Neuron (in vitro differentiated cells): Measurements from ENCODE around the gene APC2.
"Not testable (repeated sequence)": the region's sequence is repeated elsewhere in the genome, so short reads cannot be mapped to it uniquely, and the experiment has no call there.

ENCODE experiments used
- H2AFZ ChIP-seq: one replicate; pipeline ENCODE4 v1.6.1; 2013; ENCODE audit warnings: low read depth, mild to moderate bottlenecking, inconsistent platforms, low read length, moderate library complexity
- H3K27me3 ChIP-seq: one replicate; pipeline ENCODE4 v1.6.1; 2013; ENCODE audit warnings: low read length; ENCODE audit not compliant: insufficient read depth
- H3K36me3 ChIP-seq: one replicate; pipeline ENCODE4 v1.6.1; 2013; ENCODE audit warnings: low read length; ENCODE audit not compliant: insufficient read depth
- H3K4me1 ChIP-seq: one replicate; pipeline ENCODE4 v1.6.1; 2013; ENCODE audit warnings: low read length; ENCODE audit not compliant: insufficient read depth
- H3K4me3 ChIP-seq: 2 replicates; pipeline ENCODE4 v1.5.1; 2013; ENCODE audit warnings: mild to moderate bottlenecking, low read length, moderate library complexity
- H3K9me3 ChIP-seq: one replicate; pipeline ENCODE4 v1.6.1; 2013; ENCODE audit warnings: low read length

Gene APC2

DNA sequence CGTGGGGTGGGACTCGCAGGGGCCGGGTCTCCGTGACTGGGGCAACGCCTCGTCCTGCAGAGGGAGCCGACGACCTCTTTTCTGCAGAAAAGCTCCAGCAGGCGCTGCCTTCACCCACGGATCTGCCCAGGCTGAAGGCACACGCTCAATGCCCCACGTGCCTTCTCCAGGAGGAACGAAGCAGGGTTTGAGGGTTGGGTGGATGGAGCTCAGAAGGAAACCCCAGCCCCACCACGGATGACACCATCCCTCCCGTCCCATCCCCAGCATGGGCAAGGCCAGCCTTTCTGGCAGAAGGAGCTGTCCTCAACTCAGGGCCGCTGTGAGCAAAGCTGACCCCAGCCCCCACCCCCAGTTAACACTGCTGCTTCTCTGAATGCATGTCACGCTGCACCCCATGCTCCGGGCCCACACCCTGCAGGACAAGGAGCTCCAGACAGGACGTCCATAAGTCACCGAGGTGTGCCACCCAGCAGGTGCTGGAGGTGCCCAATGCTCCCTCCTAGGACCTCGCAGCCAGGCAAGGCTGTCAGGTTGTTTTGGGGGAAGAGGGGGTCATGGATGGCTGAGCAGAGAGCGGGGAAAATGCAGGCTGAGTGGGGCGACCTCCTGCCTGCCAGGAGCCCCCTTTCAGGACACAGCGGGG lies 21.7 kb downstream of the APC2 start:
- Histone ChIP-seq H3K4me1 (peaks cover 6% of the 10 kb centered on the region), H3K36me3 (peaks cover 47% of the 10 kb centered on the region), H3K9me3 (no peaks in the 10 kb centered on the region), H2AFZ (no peak overlapping the region), H3K4me3 (no peak overlapping the region), H3K27me3 (no peaks in the 10 kb centered on the region)

DNA sequence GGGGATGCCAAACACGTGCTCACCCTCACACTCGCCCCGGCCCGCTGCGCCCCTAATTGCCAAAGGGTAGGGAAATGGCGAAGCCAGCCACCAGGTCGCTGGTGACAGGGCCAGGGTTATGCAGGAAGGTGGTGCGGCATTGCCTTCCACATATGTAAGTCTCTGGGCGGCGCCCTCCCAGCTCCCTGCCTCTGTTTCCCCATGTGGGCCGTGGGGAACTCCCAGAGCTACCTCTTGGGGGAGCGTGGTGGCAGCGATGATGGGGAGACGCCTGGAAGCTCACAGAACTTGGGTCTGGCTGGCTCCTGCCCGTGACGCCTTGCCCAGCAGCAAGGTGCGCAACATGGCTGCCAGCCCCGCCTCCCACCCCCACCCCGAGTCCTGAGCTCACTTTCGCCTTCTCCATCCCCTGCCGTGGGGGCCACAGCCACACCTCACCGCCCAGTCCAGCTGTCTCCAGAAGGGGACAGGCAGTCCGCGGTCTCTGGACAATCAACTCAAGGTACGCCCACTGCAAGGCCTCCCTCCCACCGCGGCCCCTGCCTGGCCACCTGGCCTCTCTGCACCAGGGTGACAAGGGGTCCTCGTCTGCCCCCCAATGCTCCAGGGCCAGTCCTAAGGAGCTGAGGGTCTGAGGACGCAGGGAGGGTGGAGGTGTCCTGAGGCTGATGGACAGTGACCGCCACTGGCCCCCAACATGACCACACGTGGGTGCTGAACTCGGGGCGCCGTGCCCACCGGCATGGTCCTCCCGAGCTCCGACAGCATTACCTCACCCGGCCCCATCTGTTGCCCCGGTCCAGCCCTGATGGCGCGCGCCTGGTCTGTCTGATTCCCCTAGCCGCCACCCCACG lies 22.5 kb downstream of the APC2 start:
- H3K27me3 ChIP-seq = no peaks in the 10 kb centered on the region
- H3K4me3 ChIP-seq = no peak overlapping the region
- H3K9me3 ChIP-seq = no peaks in the 10 kb centered on the region
- peaks cover 47% of the 10 kb centered on the region for H3K36me3 ChIP-seq
- H2AFZ ChIP-seq = no peak overlapping the region
- H3K4me1 ChIP-seq = peaks cover 6% of the 10 kb centered on the region

DNA sequence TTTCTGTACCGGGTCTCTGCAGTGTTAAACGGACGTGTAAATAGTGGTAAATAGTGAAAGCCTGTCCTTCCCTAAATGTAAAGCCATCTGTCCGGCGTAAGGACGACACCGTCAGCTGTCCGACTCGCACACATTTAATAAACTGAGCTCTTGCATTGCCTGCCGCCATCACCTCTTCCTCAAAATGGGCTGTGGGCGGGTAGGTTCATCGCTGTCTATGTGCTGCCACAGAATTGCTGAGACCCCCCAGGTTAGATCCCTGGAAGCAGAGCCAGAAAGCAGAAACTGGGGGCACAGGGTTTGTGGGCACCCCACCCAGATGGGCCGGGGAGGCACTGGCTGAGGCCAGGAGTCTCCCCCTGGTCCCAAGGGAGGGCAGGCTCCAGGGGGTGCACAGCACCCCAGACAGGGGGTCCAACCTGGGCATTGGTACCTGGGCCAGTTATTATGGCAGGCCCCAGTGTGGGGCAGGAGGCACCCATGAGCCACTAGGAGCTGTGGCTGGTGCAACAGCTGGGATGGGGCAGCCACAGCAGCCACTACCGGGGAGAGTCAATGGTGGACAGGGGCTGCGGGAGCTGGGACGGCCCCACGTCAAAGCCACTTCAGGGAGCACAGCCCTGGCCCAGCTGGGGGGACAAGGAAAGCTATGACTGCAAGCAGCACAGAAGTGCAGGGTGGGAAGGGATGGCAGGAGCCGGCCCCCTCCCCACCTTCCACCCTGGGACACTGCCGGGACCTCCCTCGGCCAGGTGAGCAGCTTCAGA lies 23.3 kb downstream of the APC2 start:
- Histone ChIP-seq H3K36me3 (peaks cover 41% of the 10 kb centered on the region), H3K9me3 (no peaks in the 10 kb centered on the region), H3K4me1 (peaks cover 11% of the 10 kb centered on the region), H3K4me3 (no peak overlapping the region), H3K27me3 (no peaks in the 10 kb centered on the region), H2AFZ (no peak overlapping the region)

DNA sequence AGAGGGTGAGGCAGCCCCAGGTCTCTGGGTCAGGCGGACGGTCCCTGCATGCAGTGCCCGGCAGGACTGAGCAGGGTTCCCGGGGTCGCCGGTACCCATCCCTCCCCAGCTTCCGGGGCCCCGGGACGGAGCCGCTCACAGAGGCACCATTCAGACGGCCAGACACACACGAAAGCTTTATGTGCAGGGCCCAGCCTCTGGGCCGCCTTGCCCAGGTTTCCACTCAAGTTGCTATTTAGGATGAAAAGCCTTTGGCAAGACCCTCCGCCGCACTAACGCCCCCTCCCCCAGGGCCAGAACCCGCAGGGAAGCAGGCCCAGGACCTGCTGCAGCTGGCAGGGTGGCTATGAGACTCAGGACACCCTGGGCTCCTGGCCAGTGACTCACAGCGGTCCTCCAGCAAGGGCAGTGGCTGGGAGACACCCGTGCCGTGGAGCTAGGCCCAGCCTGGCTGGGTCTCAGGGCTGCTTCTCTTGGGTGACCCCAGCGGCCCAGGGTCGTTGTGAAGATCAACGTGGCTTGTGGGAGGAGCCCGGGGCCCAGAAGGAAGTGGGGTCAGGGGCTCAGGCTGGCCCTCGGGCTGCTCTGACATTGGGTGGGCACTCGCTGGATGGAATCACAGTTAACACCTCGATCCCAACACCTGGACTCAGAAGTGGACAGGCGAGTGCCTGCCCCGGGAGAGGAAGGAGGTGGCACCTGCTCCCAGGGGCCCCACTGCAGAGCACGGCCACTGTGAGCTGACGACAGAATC lies 24.3 kb downstream of the APC2 start:
- Histone ChIP-seq H3K9me3 (no peaks in the 10 kb centered on the region), H3K36me3 (peaks cover 34% of the 10 kb centered on the region), H2AFZ (no peak overlapping the region), H3K4me1 (peaks cover 14% of the 10 kb centered on the region), H3K4me3 (no peak overlapping the region), H3K27me3 (no peaks in the 10 kb centered on the region)

DNA sequence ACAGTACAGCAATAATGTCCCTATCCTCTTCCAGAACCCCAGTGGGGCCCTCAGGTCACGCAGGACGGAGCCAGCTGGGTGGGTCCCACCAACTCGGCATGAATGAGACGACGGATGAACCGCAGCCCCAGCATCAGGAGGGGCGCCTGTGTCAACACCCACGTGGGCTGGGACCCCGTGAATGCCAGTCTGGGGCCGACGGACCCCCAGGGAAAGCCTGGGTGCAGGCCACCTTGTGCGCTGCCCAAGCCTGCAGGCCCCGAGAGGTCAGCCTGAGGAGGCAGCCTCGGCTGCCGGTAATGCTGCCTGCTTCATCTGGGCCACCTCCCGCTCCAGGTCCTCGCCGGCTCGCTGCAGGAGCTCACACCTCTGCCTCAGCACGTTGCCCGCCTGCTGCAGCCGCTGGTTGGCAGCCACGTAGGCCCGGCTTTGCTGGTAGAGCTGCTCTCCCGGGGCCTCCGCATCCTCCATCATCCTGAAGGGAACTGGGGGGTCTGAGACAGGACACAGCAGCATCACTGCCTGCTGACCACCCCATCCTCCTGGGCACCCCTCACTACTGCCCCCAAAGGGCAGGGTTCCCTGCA lies 24.9 kb downstream of the APC2 start:
- Histone ChIP-seq H3K36me3 (peaks cover 33% of the 10 kb centered on the region), H3K27me3 (no peaks in the 10 kb centered on the region), H3K4me1 (peaks cover 14% of the 10 kb centered on the region), H3K9me3 (no peaks in the 10 kb centered on the region), H2AFZ (no peak overlapping the region), H3K4me3 (no peak overlapping the region)

DNA sequence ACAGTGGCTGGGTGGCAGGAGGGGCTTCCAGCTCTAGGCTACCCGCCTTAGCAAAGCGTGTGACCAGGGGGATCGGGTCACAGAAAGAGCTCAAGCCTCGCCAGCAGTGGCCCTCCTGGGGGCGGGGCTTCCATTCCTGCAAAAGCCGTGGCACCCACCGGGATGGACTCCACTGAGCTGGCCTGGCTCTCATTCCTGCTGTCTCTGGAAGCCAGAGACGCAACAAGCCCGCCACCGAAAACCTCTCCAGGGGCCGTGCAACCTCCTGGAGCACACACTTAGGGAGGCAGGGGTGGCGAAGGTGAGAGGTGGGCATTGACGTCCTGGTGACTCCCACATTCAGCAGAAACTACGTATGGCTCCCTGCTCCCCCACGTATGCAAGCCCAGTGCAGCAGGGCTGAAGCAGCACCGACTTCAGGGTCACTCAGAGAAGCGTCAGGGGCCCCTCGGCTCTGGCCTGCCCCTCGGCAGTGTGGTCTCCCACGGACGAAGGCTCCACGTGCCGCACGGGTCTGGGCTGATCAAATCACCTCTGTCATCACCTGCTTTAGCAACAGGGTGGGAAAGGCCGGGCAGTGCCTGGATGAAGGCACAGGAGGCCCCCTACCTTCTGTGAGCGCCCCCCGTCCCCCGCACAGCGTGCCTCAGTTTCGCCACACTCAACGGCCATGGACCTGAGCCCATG lies 26.0 kb downstream of the APC2 start:
- Histone ChIP-seq H3K36me3 (peaks cover 25% of the 10 kb centered on the region), H2AFZ (no peak overlapping the region), H3K27me3 (no peaks in the 10 kb centered on the region), H3K4me3 (no peak overlapping the region), H3K9me3 (no peaks in the 10 kb centered on the region), H3K4me1 (peaks cover 14% of the 10 kb centered on the region)

DNA sequence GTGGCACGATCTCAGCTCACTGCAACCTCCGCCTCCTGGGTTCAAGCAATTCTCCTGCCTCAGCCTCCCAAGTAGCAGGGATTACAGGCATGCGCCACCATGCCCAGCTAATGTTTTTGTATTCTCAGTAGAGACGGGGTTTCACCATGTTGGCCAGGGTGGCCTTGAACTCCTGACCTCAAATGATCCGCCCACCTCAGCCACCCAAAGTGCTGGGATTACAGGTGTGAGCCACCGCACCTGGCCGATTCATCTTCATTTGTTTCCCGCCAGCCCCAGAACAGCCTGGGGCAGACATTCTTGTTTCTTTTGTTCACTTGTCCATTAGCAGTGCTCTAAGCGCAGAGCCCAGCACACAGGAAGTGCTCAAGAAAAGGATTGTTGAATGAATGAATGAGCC lies 27.1 kb downstream of the APC2 start:
- H3K9me3 ChIP-seq, H2AFZ ChIP-seq, H3K27me3 ChIP-seq, H3K4me3 ChIP-seq: not testable (repeated sequence)
- peaks cover 13% of the 10 kb centered on the region for H3K4me1 ChIP-seq
- H3K36me3 ChIP-seq = peaks cover 16% of the 10 kb centered on the region

DNA sequence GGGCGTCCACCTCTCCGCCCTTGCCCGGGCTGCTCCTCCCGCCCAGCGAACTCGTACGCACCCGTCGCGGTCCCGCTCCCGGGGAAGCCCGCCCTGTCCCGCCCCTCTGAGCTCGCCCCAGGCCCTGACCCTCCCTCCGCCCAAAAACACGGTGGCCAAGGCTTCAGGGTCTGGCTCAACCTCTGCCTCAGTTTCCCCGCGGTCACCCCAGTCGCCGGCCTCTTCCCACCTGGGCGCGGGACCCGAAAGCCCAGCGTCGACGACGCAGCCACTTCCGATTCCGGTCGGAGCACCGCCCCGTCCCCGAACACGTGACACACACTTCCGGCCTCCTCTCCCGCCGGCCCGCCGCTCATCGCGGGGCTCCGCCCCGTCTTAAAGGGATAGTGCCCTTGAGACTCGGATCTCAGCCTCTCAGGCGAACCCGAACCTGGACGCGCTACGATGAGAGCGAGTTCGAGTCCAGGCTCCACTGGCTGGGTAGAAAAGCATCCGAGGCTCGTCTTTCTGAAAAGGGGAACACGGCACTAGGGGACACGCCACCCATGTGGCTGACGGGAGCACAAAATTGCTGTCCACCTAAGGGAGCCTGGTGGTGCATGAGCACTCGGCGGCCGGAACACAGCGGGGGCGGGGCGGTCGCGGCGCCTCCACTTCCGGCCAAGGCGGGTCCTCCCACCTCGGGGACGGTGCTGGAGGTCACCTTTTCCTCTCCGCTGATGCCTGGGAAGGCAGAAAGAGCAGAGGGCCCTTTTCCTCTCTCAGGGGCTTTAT lies 29.2 kb downstream of the APC2 start, which contains the start of gene C19orf25:
TSS of gene C19orf25 (minus strand) at position 282 of the 774 bp plus-strand sequence. CDS start 312 bp downstream, outside the sequence.
- Histone ChIP-seq H3K36me3 (peaks cover 16% of the 10 kb centered on the region), H2AFZ (peak within 1 kb of the TSS; percentile 22), H3K27me3 (no peaks in the 10 kb centered on the region), H3K4me1 (peaks cover 10% of the 10 kb centered on the region), H3K9me3 (no peaks in the 10 kb centered on the region), H3K4me3 (peak within 1 kb of the TSS; percentile 73)

DNA sequence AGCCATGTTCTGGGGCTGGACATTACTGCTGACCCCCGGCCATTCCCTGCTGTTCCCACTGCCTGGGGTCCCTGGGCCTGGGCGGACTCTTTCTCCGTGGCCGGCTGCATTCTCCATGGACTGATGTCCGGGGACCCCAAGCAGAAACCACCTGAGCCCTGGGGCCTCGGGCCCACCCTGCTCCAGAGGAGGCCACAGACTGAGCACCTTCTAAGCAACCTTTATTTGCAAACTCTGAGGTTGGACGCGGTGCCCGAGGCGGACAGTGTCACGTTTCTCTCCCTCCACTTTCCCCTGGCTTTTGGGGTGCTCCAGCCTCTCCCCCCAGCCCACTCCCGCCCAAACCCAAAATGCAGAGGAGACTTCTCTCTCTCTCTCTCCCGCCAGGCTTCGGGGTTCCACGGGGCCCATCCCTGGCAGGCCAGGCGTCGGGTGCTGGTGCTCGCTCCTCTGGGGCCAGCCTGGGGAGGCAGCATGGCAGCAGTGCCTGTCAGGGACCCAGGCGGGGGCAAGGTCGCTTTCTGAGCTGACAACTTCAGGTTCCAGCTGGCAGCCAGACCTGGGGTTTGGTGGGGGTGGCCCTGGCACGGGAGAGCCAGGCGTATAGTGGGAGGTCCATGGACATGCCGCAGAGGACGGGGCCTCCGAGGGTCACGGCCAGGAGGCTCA lies 31.4 kb downstream of the APC2 start:
- H2AFZ ChIP-seq = no peak overlapping the region
- H3K4me3 ChIP-seq = no peak overlapping the region
- H3K4me1 ChIP-seq = peaks cover 8% of the 10 kb centered on the region
- H3K27me3 ChIP-seq = no peaks in the 10 kb centered on the region
- peaks cover 7% of the 10 kb centered on the region for H3K36me3 ChIP-seq
- H3K9me3 ChIP-seq = no peaks in the 10 kb centered on the region

DNA sequence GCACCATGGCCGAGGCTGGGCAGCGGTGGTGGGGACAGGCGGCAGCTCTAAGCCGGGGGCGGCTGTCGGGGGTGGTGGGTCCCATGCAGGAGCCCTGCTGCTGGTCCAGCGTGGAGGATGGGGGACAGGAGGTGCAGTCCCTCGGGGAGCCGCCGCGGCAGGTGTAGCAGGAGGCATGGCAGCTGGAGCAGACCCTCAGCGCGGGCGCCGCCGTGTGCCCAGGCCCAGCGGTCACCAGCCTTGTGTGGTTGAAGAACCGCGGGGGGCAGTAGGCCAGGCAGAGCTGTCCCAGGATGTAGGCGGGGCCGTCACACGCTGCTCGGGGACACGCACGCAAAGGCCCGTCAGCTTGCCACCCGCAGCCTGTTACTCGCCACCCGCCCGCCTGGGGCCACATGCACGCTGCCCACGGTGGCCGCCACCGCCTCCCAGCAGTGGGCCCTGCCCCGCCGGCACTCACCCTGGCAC lies 32.0 kb downstream of the APC2 start:
- H3K4me1 ChIP-seq = peaks cover 8% of the 10 kb centered on the region
- no peak overlapping the region for H2AFZ ChIP-seq
- H3K36me3 ChIP-seq = peaks cover 5% of the 10 kb centered on the region
- no peaks in the 10 kb centered on the region for H3K27me3 ChIP-seq
- H3K9me3 ChIP-seq = no peaks in the 10 kb centered on the region
- no peak overlapping the region for H3K4me3 ChIP-seq
